H9 (cell line): ENCODE measurements around the gene ARID1B. TPM values are rescaled to one million over a fixed set of nuclear protein-coding genes. Genes with fewer than 3 reads are reported as not detected.

ENCODE experiments used
- DNase-seq: peaks from one replicate; pipeline ENCODE4 v3.0.0-alpha.2; 2017
- H2AFZ ChIP-seq: one replicate; pipeline ENCODE4 v1.6.1; 2013; ENCODE audit warnings: mild to moderate bottlenecking, low read length, control low read depth, moderate library complexity
- H2AK5ac ChIP-seq: 2 replicates; pipeline ENCODE4 v1.6.1; 2013; ENCODE audit warnings: low read length, control low read depth, mixed read lengths; ENCODE audit not compliant: insufficient read length
- H2BK120ac ChIP-seq: one replicate; pipeline ENCODE4 v1.6.1; 2013; ENCODE audit warnings: low read depth, mild to moderate bottlenecking, low read length, control low read depth, inconsistent platforms; ENCODE audit not compliant: poor library complexity, severe bottlenecking
- H2BK12ac ChIP-seq: 2 replicates; pipeline ENCODE4 v1.6.1; 2013; ENCODE audit warnings: low read length, control low read depth, mixed read lengths, low read depth; ENCODE audit not compliant: insufficient read length
- H2BK15ac ChIP-seq: 2 replicates; pipeline ENCODE4 v1.6.1; 2013; ENCODE audit warnings: low read depth, low read length, control low read depth
- H2BK20ac ChIP-seq: one replicate; pipeline ENCODE4 v1.6.1; 2013; ENCODE audit warnings: low read depth, mild to moderate bottlenecking, low read length, control low read depth, inconsistent platforms; ENCODE audit not compliant: poor library complexity, severe bottlenecking
- H2BK5ac ChIP-seq: 2 replicates; pipeline ENCODE4 v1.6.1; 2013; ENCODE audit warnings: low read length, control low read depth, mixed read lengths; ENCODE audit not compliant: insufficient read length
- H3K14ac ChIP-seq: 2 replicates; pipeline ENCODE4 v1.6.1; 2013; ENCODE audit warnings: low read length, control low read depth; ENCODE audit not compliant: insufficient read depth
- H3K18ac ChIP-seq: 2 replicates; pipeline ENCODE4 v1.6.1; 2013; ENCODE audit warnings: low read depth, mild to moderate bottlenecking, mixed read lengths, low read length, control low read depth; ENCODE audit not compliant: insufficient read length
- H3K23ac ChIP-seq: 2 replicates; pipeline ENCODE4 v1.6.1; 2013; ENCODE audit warnings: low read length, control low read depth, mixed read lengths, low read depth; ENCODE audit not compliant: insufficient read length
- H3K23me2 ChIP-seq: 2 replicates; pipeline ENCODE4 v1.6.1; 2013; ENCODE audit warnings: low read depth, mild to moderate bottlenecking, mixed read lengths, low read length, control low read depth; ENCODE audit not compliant: insufficient read length, poor library complexity, severe bottlenecking
- H3K27ac ChIP-seq: 2 replicates; pipeline ENCODE4 v1.5.1; 2013; ENCODE audit warnings: low read length, control low read depth, mixed read lengths, low read depth; ENCODE audit not compliant: insufficient read length
- H3K27me3 ChIP-seq: 2 replicates; pipeline ENCODE4 v1.6.1; 2013; ENCODE audit warnings: low read length, control low read depth, inconsistent platforms; ENCODE audit not compliant: insufficient read depth
- H3K4ac ChIP-seq: 2 replicates; pipeline ENCODE4 v1.6.1; 2013; ENCODE audit warnings: low read depth, mild to moderate bottlenecking, control low read depth, inconsistent platforms, low read length, moderate library complexity
- H3K4me1 ChIP-seq: 2 replicates; pipeline ENCODE4 v1.6.1; 2013; ENCODE audit warnings: low read length, control low read depth, inconsistent platforms; ENCODE audit not compliant: insufficient read depth
- H3K4me2 ChIP-seq: 2 replicates; pipeline ENCODE4 v1.6.1; 2013; ENCODE audit warnings: low read length, control low read depth, mixed read lengths; ENCODE audit not compliant: insufficient read length, insufficient read depth
- H3K56ac ChIP-seq: 2 replicates; pipeline ENCODE4 v1.6.1; 2013; ENCODE audit warnings: low read depth, mild to moderate bottlenecking, mixed read lengths, low read length, control low read depth; ENCODE audit not compliant: insufficient read length
- H3K79me1 ChIP-seq: 2 replicates; pipeline ENCODE4 v1.6.1; 2013; ENCODE audit warnings: low read depth, mild to moderate bottlenecking, moderate library complexity, low read length, control low read depth, inconsistent platforms; ENCODE audit not compliant: insufficient read depth, poor library complexity, severe bottlenecking
- H3K79me2 ChIP-seq: 2 replicates; pipeline ENCODE4 v1.6.1; 2013; ENCODE audit warnings: low read length, control low read depth, inconsistent platforms; ENCODE audit not compliant: insufficient read depth
- H3K9ac ChIP-seq: 2 replicates; pipeline ENCODE4 v1.6.1; 2013; ENCODE audit warnings: low read length, control low read depth, mixed read lengths; ENCODE audit not compliant: insufficient read length; ENCODE audit errors: extremely low read depth
- H3K9me3 ChIP-seq: one replicate; pipeline ENCODE4 v1.6.1; 2013; ENCODE audit warnings: low read depth, low read length, inconsistent platforms; ENCODE audit not compliant: control insufficient read depth
- H3T11ph ChIP-seq: one replicate; pipeline ENCODE4 v1.6.1; 2013; ENCODE audit warnings: mild to moderate bottlenecking, low read length, control low read depth, inconsistent platforms
- H4K20me1 ChIP-seq: one replicate; pipeline ENCODE4 v1.6.1; 2013; ENCODE audit not compliant: control insufficient read depth, insufficient read length, insufficient read depth
- H4K5ac ChIP-seq: 2 replicates; pipeline ENCODE4 v1.6.1; 2013; ENCODE audit warnings: low read depth, mild to moderate bottlenecking, mixed read lengths, low read length, control low read depth; ENCODE audit not compliant: insufficient read length
- H4K8ac ChIP-seq: replicated peaks from 2 replicates; pipeline ENCODE4 v1.6.1; 2013; ENCODE audit warnings: low read length, control low read depth, mixed read lengths, low read depth; ENCODE audit not compliant: insufficient read length
- H4K91ac ChIP-seq: 2 replicates; pipeline ENCODE4 v1.6.1; 2013; ENCODE audit warnings: low read depth, mild to moderate bottlenecking, moderate library complexity, mixed read lengths, low read length, control low read depth; ENCODE audit not compliant: insufficient read length
- H3K27ac Mint-ChIP-seq, 3 experiments: 2 replicates in 2 of 3; 3 replicates in 1 of 3; pipeline ENCODE4 v1.8.0; 2020 to 2021; ENCODE audit warnings: mixed read lengths in 3 of 3, mild to moderate bottlenecking in 1 of 3, moderate library complexity in 1 of 3
- H3K27me3 Mint-ChIP-seq: 2 replicates; pipeline ENCODE4 v1.8.0; 2021; ENCODE audit warnings: low read depth, mild to moderate bottlenecking, moderate library complexity, mixed read lengths
- H3K36me3 Mint-ChIP-seq, 3 experiments: 2 replicates in 2 of 3; 3 replicates in 1 of 3; pipeline ENCODE4 v1.8.0; 2020 to 2021; ENCODE audit warnings: low read depth in 3 of 3, mixed read lengths in 3 of 3; ENCODE audit not compliant: insufficient read depth in 1 of 3
- H3K4me1 Mint-ChIP-seq, 2 experiments: 2 replicates each; pipeline ENCODE4 v1.8.0; 2020; ENCODE audit warnings: mixed read lengths in 2 of 2
- H3K4me3 Mint-ChIP-seq, 2 experiments: 2 replicates in 1 of 2; 3 replicates in 1 of 2; pipeline ENCODE4 v1.8.0; 2020 to 2021; ENCODE audit warnings: mild to moderate bottlenecking in 2 of 2, mixed read lengths in 2 of 2, moderate library complexity in 1 of 2
- H3K9me3 Mint-ChIP-seq, 2 experiments: 2 replicates in 1 of 2; 3 replicates in 1 of 2; pipeline ENCODE4 v1.8.0; 2020; ENCODE audit warnings: mild to moderate bottlenecking in 2 of 2, mixed read lengths in 2 of 2, moderate library complexity in 1 of 2
- CTCF ChIP-seq: fragments of 200-600 bp; sonication (generic); conservative IDR thresholded peaks from 3 replicates; pipeline ENCODE4 v1.8.0; 2021; ENCODE audit warnings: antibody characterized with exemption, mild to moderate bottlenecking
- WGBS: extraction: QIAGEN DNeasy Blood & Tissue Kit; methylation state at CpG from one replicate; pipeline ENCODE4 v1.1.7; 2013; ENCODE audit warnings: missing lambda C conversion rate, low lambda C conversion rate, mixed read lengths; ENCODE audit not compliant: insufficient read length; ENCODE audit errors: extremely low coverage; 5-methylcytosine and 5-hydroxymethylcytosine counted together
- total RNA-seq: library from RNA; stranded (reverse); gene quantifications from 2 replicates; pipeline ENCODE4 v1.2.1, GENCODE V29; 2021

ARID1B gene
- total RNA-seq, 1 experiment from 2014 or later, result 88.2 TPM

DNA sequence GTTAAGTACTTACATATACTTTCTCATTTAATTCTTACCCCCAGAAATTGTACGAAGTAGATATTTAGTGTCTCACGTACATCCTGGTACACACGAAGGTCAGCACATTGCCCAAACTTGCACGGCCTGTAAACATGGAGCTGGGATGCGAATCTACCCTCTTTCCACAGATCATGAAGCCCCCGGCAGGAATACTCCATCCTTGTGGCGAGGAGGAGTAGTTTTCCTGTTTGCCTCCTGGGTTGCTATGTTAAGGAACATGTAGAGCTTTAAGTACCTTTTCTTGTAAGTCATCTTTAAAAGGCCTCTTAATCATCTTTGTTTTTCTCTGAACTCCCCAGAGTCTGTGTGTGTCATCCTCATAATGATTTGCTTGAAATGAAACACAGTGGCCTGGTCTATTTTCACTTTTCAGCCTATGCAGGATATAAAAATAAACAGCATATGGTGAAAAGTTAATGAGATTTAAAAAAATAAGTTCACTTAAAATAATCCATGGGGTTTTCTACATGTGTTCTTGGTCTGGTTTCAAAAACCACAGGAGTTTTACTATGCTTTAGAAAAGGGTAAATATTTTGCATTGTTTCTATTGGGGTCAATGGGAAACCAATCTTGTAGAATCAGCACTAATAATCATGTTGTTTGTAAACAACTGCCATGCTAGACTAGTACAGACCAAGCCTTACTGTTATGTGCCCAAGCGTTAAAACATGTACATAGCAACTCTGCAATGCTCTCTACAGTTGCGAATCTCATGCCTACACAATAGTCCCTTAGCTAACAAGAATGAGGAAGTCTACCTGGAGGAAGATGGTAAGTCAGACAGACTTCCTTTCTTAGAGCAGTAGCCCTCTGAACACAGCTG, 9.3 kb upstream of the ARID1B start:
- H3K27ac Mint-ChIP-seq, result no peak overlapping the region
- Histone ChIP-seq H3K4me2 (no peak overlapping the region), H4K20me1 (no peaks in the 10 kb centered on the region), H3K79me2 (no peaks in the 10 kb centered on the region), H3K4me1 (peaks cover 2% of the 10 kb centered on the region; the same call in 1 of the 2 replicates), H3K56ac (no peak overlapping the region), H3K23me2 (no peaks in the 10 kb centered on the region), H3K79me1 (no peaks in the 10 kb centered on the region), H2BK120ac (no peak overlapping the region), H3K18ac (no peak overlapping the region), H3K23ac (no peak overlapping the region), H4K5ac (no peak overlapping the region), H2BK12ac (no peak overlapping the region), H2BK20ac (no peak overlapping the region), H4K91ac (no peak overlapping the region), H3K27ac (no peak overlapping the region), H2BK15ac (no peak overlapping the region), H3K4ac (no peak overlapping the region), H3K9ac (no peak overlapping the region), H3T11ph (no peak overlapping the region), H2BK5ac (no peak overlapping the region), H3K9me3 (no peaks in the 10 kb centered on the region), H3K27me3 (no peaks in the 10 kb centered on the region), H4K8ac (no peak overlapping the region), H3K14ac (no peak overlapping the region), H2AFZ (no peak overlapping the region), H2AK5ac (no peak overlapping the region)
- H3K4me3 Mint-ChIP-seq, result no peak overlapping the region
- H3K36me3 Mint-ChIP-seq, result no peaks in the 10 kb centered on the region
- DNase-seq, result no peak
- peaks cover 24 to 25% of the 10 kb centered on the region in 2 experiments for H3K4me1 Mint-ChIP-seq
- H3K9me3 Mint-ChIP-seq, result no peaks in the 10 kb centered on the region
- WGBS, result no CpG with 5 or more reads among the region's 9 CpGs
- H3K27me3 Mint-ChIP-seq, result peaks cover 2% of the 10 kb centered on the region; the same call in 1 of the 2 replicates
- peak; percentile 14; the same call in 1 of the 3 replicates for TF ChIP-seq CTCF
